ENCODE measurements around the gene HTR3C.

DNA sequence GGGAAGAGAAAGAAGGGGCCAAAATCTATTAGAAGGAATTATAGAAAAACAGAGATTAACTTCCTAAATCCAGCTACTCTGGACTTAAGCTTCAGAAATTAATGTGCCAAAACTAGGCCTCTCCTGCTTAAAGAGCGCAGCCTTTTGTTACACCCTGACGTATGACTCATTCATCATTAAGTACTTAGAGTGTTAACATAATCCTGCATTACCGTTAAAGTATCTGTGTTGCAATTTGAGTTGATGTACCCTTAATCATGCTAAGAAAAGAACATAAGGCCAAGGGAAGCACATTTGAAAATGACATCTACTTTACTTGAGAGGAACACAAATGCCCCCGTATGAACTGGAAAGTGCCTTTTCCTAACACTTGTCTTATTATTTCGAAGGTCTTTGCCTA, 13.4 kb upstream of the HTR3C start:
- TF ChIP-seq, protein P1, sequence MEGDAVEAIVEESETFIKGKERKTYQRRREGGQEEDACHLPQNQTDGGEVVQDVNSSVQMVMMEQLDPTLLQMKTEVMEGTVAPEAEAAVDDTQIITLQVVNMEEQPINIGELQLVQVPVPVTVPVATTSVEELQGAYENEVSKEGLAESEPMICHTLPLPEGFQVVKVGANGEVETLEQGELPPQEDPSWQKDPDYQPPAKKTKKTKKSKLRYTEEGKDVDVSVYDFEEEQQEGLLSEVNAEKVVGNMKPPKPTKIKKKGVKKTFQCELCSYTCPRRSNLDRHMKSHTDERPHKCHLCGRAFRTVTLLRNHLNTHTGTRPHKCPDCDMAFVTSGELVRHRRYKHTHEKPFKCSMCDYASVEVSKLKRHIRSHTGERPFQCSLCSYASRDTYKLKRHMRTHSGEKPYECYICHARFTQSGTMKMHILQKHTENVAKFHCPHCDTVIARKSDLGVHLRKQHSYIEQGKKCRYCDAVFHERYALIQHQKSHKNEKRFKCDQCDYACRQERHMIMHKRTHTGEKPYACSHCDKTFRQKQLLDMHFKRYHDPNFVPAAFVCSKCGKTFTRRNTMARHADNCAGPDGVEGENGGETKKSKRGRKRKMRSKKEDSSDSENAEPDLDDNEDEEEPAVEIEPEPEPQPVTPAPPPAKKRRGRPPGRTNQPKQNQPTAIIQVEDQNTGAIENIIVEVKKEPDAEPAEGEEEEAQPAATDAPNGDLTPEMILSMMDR (IDR thresholded peaks at IDR 0.05), result no peak
- TF ChIP-seq POLR2A (IDR thresholded peaks at IDR 0.05), result no peak

All from lower leg skin (tissue), 3 donors.